GM23248 (cell line): Measurements from ENCODE around the gene MSRB3.

Experiments used
- EZH2 ChIP-seq: fragments of 200-600 bp; sonication (generic); IDR thresholded peaks from 2 replicates; pipeline ENCODE4 v1.6.1; 2018; ENCODE audit warnings: antibody characterized with exemption, mild to moderate bottlenecking; ENCODE audit not compliant: insufficient read depth, poor library complexity, severe bottlenecking
- EZH2phosphoT487 ChIP-seq: fragments of 200-600 bp; sonication (generic); IDR thresholded peaks from 2 replicates; pipeline ENCODE4 v1.6.1; 2018; ENCODE audit warnings: antibody characterized with exemption, moderate library complexity, mild to moderate bottlenecking, low read depth; ENCODE audit not compliant: insufficient read depth

- no peak for TF ChIP-seq EZH2
- no peak for TF ChIP-seq EZH2phosphoT487
Measured at GRCh38 chr12:65389436-65389835, 111.0 kb downstream of the MSRB3 start.
